Fibroblast of lung (primary cell): ENCODE results near the gene TSHR.

ENCODE experiments used
- CTCF ChIP-seq, 2 donors: IDR thresholded peaks in 1 of 2; conservative IDR thresholded peaks in 1 of 2; 1 replicate in 1 of 2; 2 replicates in 1 of 2; pipeline ENCODE4 v1.5.1; 2011 to 2012; ENCODE audit warnings: low read length in 2 of 2, control low read depth in 1 of 2, inconsistent platforms in 1 of 2, low read depth in 1 of 2, mild to moderate bottlenecking in 1 of 2
- EZH2 ChIP-seq: IDR thresholded peaks from 2 replicates; pipeline ENCODE4 v1.5.1; 2012; ENCODE audit warnings: low read length, control low read depth, mild to moderate bottlenecking; ENCODE audit errors: missing control alignments

- TF ChIP-seq CTCF (conservative IDR thresholded peaks at IDR 0.05 in 1 of 2, IDR thresholded peaks at IDR 0.05 in 1 of 2; ENCODE audit: low read depth in 1 of 2, low read length in 2 of 2) (no peak), EZH2 (no peak)
Measured at GRCh38 chr14:81023095-81023710, 67.8 kb downstream of the TSHR start.
